NT2/D1 (cell line): ENCODE results near the gene TANC1.

Experiments
- DNase-seq: peaks from one replicate; pipeline ENCODE4 v3.0.0-alpha.2; 2011; ENCODE audit warnings: low read depth, low spot score
- H3K27me3 ChIP-seq: 2 replicates; pipeline ENCODE4 v1.6.0; 2011; ENCODE audit warnings: mild to moderate bottlenecking; ENCODE audit not compliant: insufficient read length, insufficient read depth
- H3K36me3 ChIP-seq: 2 replicates; pipeline ENCODE4 v1.6.1; 2011; ENCODE audit warnings: mild to moderate bottlenecking, low read length, mixed read lengths; ENCODE audit not compliant: insufficient read depth, insufficient read length
- H3K4me1 ChIP-seq: 2 replicates; pipeline ENCODE4 v1.5.1; 2011; ENCODE audit not compliant: insufficient read depth, insufficient read length
- H3K4me3 ChIP-seq: 2 replicates; pipeline ENCODE4 v1.5.1; 2011; ENCODE audit warnings: low read depth; ENCODE audit not compliant: insufficient read length
- H3K9ac ChIP-seq: 2 replicates; pipeline ENCODE4 v1.6.0; 2011; ENCODE audit warnings: low read depth; ENCODE audit not compliant: insufficient read length
- H3K9me3 ChIP-seq: 2 replicates; pipeline ENCODE4 v1.5.1; 2011; ENCODE audit warnings: mild to moderate bottlenecking, low read length; ENCODE audit not compliant: insufficient read depth
- SUZ12 ChIP-seq: IDR thresholded peaks from 2 replicates; pipeline ENCODE4 v1.6.1; 2011; ENCODE audit not compliant: insufficient read length, insufficient read depth; ENCODE audit errors: extremely low read depth
- YY1 ChIP-seq: IDR thresholded peaks from 2 replicates; pipeline ENCODE4 v1.6.1; 2011; ENCODE audit not compliant: insufficient read length, insufficient read depth
- ZNF274 ChIP-seq: IDR thresholded peaks from 2 replicates; pipeline ENCODE4 v1.6.1; 2011; ENCODE audit warnings: mild to moderate bottlenecking, low read depth, low read length

TANC1 gene

DNA sequence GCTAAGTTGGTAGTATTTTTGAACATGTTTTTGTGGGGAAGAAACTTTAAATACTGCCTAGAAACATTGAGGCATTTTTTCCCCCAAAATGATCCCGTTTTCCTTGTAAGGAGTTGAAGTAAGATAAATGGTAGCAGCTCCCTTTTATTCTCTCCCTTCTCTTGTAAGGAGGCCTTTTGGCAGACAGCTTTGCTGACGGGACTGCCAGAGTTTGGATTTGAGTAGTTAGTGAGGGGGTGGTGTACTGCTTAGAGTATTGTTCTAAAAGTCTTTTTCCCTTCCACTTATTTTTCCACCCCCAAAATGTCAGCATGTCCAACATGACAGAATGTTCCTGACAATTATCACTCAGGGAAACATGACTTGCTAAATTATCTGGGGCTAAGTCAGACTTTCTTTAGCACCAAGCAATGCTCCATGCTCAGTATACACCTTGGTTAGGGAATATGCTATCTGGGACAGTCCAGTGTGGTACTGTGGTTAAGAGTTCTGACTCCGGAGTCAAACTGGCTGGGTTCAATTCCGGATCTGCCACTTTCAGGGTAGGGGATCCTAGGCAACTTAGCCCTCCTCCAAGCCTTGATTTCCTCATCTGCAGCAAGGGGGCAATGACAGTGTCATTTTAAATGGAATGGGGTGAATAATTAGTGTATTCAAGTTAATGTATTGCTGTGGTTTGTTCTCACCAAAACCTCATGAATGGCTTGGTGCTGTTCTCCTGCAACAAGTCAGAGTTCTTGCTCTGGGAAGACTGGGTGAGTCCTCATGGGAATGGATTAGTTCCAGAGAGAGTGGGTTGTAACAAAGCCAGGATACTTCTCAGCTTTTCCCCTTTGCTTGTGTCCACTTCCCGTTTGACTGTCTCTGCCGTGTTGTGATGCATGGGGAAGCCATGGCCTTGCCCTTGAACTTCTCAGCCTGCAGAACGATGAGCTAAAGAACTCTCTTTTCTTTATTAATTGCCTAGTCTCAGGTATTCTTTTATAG, 116.2 kb downstream of the TANC1 start:
- TF ChIP-seq ZNF274 (no peak), SUZ12 (no peak), YY1 (no peak)
- H3K36me3 ChIP-seq = peaks cover 3% of the 10 kb centered on the region
- H3K9ac ChIP-seq = no peak overlapping the region
- H3K9me3 ChIP-seq = no peaks in the 10 kb centered on the region
- H3K4me3 ChIP-seq = no peak overlapping the region
- DNase-seq = no peak
- no peaks in the 10 kb centered on the region for H3K27me3 ChIP-seq
- no peaks in the 10 kb centered on the region for H3K4me1 ChIP-seq

DNA sequence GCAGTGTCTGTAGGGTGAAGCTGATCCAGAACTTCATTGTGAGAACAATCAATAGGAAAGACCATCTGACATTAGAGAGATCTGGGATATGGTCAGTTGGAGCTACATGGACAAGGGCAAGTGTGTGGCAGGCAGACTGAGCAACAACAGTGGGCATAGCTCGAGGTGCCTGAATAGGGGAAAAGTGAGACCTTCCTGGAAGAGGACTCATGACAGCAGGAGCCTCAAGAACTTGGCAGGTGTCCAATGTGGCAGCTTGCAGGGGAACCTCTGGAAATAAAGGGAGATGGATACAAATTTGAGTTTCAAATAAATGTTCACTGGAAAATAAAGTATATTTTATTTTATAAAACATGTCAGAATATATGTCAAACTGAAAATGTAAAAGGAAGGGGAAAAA, 117.9 kb downstream of the TANC1 start:
- TF ChIP-seq YY1 = no peak
- no peak for TF ChIP-seq SUZ12
- TF ChIP-seq ZNF274 = no peak
- no peak overlapping the region for H3K4me3 ChIP-seq
- peaks cover 4% of the 10 kb centered on the region for H3K36me3 ChIP-seq
- no peaks in the 10 kb centered on the region for H3K9me3 ChIP-seq
- DNase-seq = no peak
- H3K27me3 ChIP-seq = no peaks in the 10 kb centered on the region
- no peaks in the 10 kb centered on the region for H3K4me1 ChIP-seq
- no peak overlapping the region for H3K9ac ChIP-seq

DNA sequence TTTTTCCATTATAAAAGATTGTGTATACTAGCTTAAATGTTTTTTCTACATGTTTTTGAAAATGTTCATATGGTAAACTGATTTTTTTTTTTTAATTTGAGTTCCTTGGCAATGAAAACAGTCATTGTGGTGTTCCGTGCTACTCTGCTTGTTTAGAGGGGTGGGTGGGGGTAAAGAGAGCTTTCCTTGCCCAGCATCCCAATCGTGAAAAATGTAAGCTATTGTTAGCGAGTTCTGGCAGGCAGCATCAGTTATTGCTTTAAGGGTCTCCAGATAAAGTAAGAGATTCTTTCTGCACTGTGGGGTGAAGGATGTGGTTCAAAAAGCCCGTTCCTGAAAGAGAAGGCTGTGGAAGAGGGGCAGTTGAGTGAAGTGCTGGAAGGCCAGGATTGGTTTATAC, 118.4 kb downstream of the TANC1 start:
- TF ChIP-seq SUZ12 = no peak
- TF ChIP-seq YY1 = no peak
- no peak for TF ChIP-seq ZNF274
- H3K9me3 ChIP-seq = no peaks in the 10 kb centered on the region
- H3K27me3 ChIP-seq = no peaks in the 10 kb centered on the region

DNA sequence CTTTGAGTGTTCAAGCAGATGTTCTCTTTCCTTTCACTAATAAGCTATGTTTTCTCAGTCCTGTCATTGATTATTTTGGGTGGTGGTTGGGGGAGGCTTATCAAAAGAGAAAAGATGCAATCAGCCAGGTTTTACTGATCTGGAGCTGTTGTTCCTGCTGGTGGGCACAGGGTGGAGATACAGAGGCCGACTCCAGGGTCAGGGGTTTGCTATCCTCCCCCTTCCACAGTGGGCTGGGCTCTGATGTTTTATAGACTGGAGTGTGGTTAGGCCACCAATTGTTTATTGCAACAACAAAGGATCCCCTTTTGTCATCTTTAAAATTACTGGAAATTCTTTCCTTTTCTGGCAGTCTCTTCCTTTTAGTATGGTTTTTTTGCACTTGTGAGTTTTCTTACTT, 120.5 kb downstream of the TANC1 start:
- no peak for TF ChIP-seq SUZ12
- no peak for TF ChIP-seq ZNF274
- no peak for TF ChIP-seq YY1
- Histone ChIP-seq H3K4me1 (no peaks in the 10 kb centered on the region), H3K4me3 (no peak overlapping the region), H3K9me3 (no peaks in the 10 kb centered on the region), H3K9ac (no peak overlapping the region), H3K36me3 (peaks cover 4% of the 10 kb centered on the region), H3K27me3 (no peaks in the 10 kb centered on the region)
- no peak for DNase-seq

More for the DNA sequence above, 118.4 kb downstream of the TANC1 start:
- Histone ChIP-seq H3K4me3 (no peak overlapping the region), H3K9ac (no peak overlapping the region), H3K36me3 (peaks cover 4% of the 10 kb centered on the region), H3K4me1 (no peaks in the 10 kb centered on the region)
- no peak for DNase-seq

DNA sequence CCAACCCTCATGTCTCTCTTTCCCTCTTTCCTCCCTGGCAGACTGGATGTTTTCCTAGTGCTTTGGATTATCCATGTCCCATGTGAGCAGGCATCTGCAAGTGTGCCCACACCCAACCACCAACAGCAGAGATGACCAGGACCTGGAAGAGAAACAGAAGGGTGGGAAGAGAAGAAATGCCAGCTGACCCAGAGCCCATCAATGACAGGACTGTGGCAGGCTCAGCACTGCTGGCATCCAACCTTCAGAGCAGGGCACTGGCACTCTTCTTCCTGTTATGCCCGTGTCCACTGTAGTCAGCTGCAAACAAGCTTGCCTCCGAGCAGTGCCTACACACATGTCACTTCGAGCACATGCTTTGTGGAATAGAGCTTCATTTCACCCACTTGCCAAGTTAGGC, 121.1 kb downstream of the TANC1 start:
- no peaks in the 10 kb centered on the region for H3K9me3 ChIP-seq
- no peak overlapping the region for H3K4me3 ChIP-seq
- TF ChIP-seq YY1 (no peak), ZNF274 (no peak), SUZ12 (no peak)
- H3K27me3 ChIP-seq = no peaks in the 10 kb centered on the region
- H3K9ac ChIP-seq = no peak overlapping the region
- H3K36me3 ChIP-seq = peaks cover 4% of the 10 kb centered on the region
- no peaks in the 10 kb centered on the region for H3K4me1 ChIP-seq
- no peak for DNase-seq

DNA sequence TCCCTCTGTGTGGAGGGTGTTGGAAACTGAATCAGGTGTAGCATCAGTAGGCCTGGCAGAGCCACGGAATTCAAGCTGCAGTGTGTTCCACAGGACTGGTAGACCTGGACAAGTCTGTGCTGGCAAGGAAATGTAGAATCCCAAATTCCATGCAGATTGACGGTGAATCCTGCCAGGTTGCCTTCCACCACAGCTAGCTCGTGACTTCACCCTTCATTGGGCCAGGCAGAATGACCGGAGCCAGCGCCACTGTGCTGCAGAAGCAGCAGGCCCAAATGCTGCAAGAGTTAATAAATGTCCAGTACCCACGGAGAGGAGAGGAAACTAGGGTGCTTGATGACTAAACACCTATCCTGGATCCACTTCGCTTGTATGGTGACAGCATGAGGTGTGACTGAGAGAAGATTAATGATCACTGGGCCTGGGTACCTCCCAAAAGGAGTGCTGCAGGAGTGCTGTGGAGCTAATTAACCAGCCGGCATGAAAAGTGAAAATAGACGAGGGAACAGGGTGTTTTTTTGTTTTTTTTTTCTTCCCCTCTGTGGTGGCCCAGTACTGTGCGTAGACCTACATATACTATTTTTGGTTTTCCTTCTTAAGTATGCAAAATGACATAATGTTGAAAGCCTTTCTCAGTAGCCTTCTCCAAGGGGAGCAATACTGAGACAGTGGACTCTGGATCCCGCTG, 122.2 kb downstream of the TANC1 start:
- TF ChIP-seq ZNF274 = no peak
- no peak for TF ChIP-seq YY1
- TF ChIP-seq SUZ12 = no peak
- no peak overlapping the region for H3K4me3 ChIP-seq
- H3K27me3 ChIP-seq = no peaks in the 10 kb centered on the region
- H3K4me1 ChIP-seq = no peaks in the 10 kb centered on the region
- H3K9ac ChIP-seq = no peak overlapping the region
- peaks cover 4% of the 10 kb centered on the region for H3K36me3 ChIP-seq
- DNase-seq = no peak
- peaks cover 6% of the 10 kb centered on the region for H3K9me3 ChIP-seq

DNA sequence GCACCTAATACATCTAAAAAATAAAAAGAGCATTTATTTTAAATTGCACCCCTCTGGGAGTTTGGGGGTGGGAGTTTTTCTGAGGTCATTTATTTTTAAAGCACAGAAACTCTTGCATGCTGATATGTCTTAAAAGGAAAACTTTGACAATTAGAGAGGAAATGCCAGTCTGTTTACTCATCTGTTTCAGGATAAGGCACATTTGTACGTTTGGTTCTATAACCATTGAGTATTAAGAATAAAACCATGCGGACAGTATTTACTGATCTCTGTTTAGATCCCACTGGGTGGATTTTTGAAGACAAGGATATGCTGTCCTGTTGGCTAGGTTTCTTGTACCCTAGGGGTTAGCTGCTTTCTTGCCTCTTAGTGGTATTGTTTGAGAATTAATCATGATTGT, 122.9 kb downstream of the TANC1 start:
- H3K9ac ChIP-seq = no peak overlapping the region

More for the DNA sequence above, 122.9 kb downstream of the TANC1 start:
- Histone ChIP-seq H3K9me3 (peaks cover 13% of the 10 kb centered on the region), H3K4me1 (no peaks in the 10 kb centered on the region), H3K4me3 (no peak overlapping the region), H3K27me3 (no peaks in the 10 kb centered on the region), H3K36me3 (peaks cover 4% of the 10 kb centered on the region)
- TF ChIP-seq YY1 (no peak), ZNF274 (no peak), SUZ12 (no peak)
- DNase-seq = no peak
